Activated naive CD8-positive, alpha-beta T cell treated with anti-CD3 and anti-CD28 coated beads, Interleukin-2, amount 50 U/mL, for 24 hours (primary cell): ENCODE measurements around the gene BUD31.
A peak's percentile ranks its signal among the peaks of the same experiment; 100 is the strongest.
"Not testable (repeated sequence)": the region's sequence is repeated elsewhere in the genome, so short reads cannot be mapped to it uniquely, and the experiment has no call there.

Experiments used
- ATAC-seq: fragments of 150-1000 bp; cut with Tn5 transposase; one replicate; pipeline ENCODE4 v1.10.0; 2021
- DNase-seq: peaks from one replicate; pipeline ENCODE4 v3.0.0; 2021
- H3K27ac Mint-ChIP-seq: one replicate; pipeline ENCODE4 v1.8.0; 2021; ENCODE audit warnings: mild to moderate bottlenecking, mixed read lengths
- H3K27me3 Mint-ChIP-seq: one replicate; pipeline ENCODE4 v1.8.0; 2021; ENCODE audit warnings: mixed read lengths
- H3K36me3 Mint-ChIP-seq: one replicate; pipeline ENCODE4 v1.8.0; 2021; ENCODE audit warnings: low read depth, mixed read lengths
- H3K4me1 Mint-ChIP-seq: one replicate; pipeline ENCODE4 v1.8.0; 2021; ENCODE audit warnings: mixed read lengths
- H3K4me3 Mint-ChIP-seq: one replicate; pipeline ENCODE4 v1.8.0; 2021; ENCODE audit warnings: mild to moderate bottlenecking, moderate library complexity, mixed read lengths
- H3K9me3 Mint-ChIP-seq: one replicate; pipeline ENCODE4 v1.8.0; 2021; ENCODE audit warnings: mixed read lengths

The BUD31 gene

GRCh38 chr7:99374111-99375064 is 34.4 kb upstream of the BUD31 start, which contains the start of gene ARPC1B:
ARPC1B (plus strand) TSS chr7:99374730; CDS start chr7:99385715, 10,985 bp downstream.
- Mint-ChIP-seq H3K4me1 (peaks cover 50% of the 10 kb centered on the region), H3K36me3 (peaks cover 22% of the 10 kb centered on the region), H3K27ac (peak within 1 kb of the TSS; percentile 74), H3K9me3 (no peaks in the 10 kb centered on the region), H3K27me3 (no peaks in the 10 kb centered on the region), H3K4me3 (peak within 1 kb of the TSS; percentile 82)
- ATAC-seq: peak; percentile 63
- DNase-seq: peak; percentile 87

- Mint-ChIP-seq H3K36me3 (peaks cover 22% of the 10 kb centered on the region), H3K4me1 (peaks cover 53% of the 10 kb centered on the region)
These were observed 33.5 kb upstream of the BUD31 start for GRCh38 chr7:99375070-99375807.

DNA sequence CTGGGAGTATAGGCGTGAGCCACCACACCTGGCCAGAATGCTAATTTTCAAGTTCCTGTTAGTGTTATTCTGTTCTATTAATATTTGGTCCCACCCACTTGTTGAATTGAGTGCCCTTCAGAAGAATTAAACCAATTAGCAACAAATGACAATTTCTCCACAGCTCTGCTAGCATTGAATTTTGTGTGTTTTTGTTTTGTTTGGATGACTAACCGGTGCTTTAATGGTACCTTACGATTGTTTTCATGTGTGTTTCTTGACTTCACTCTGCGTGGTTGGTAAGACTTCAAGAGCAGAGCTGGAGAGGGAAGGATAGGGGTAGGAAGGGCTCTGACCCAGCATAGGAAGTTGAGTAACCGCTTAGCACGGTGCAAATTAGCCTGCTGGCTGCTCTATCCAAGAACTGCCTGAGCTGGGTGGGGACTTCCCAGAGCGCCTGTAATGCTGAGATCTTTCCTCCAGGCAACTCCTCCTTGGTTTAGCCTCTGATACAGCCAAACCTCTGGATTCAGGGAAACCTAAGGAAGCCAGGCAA is 29.7 kb upstream of the BUD31 start:
- no peaks in the 10 kb centered on the region for H3K9me3 Mint-ChIP-seq
- peaks cover 66% of the 10 kb centered on the region for H3K4me1 Mint-ChIP-seq
- H3K4me3 Mint-ChIP-seq: peak overlapping the region; percentile 78
- peaks cover 37% of the 10 kb centered on the region for H3K36me3 Mint-ChIP-seq
- H3K27ac Mint-ChIP-seq: peak overlapping the region; percentile 94
- DNase-seq (peak; percentile 54), ATAC-seq (peak; percentile 7)
- no peaks in the 10 kb centered on the region for H3K27me3 Mint-ChIP-seq

More at GRCh38 chr7:99375070-99375807, 33.5 kb upstream of the BUD31 start:
- DNase-seq (peak; percentile 69), ATAC-seq (peak; percentile 50)
- Mint-ChIP-seq H3K4me3 (peak overlapping the region; percentile 82), H3K27ac (peak overlapping the region; percentile 54), H3K9me3 (no peaks in the 10 kb centered on the region), H3K27me3 (no peaks in the 10 kb centered on the region)

DNA sequence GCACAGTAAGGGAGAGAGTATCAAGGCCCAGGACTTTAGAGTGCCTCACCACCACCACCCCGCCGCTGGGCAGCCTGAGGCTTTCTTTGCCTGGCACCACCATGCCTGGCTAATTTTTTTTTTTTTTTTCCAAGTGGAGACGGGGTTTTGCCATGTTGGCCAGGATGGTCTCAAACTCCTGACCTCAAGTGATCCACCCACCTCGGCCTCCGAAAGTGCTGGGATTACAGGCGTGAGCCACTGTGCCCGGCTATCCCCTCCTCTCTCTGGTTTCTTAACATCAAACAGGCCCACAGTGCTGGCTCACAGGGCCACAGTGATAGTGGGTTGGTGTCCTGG is 29.1 kb upstream of the BUD31 start:
- peak overlapping the region; percentile 78 for H3K4me3 Mint-ChIP-seq
- H3K36me3 Mint-ChIP-seq: peaks cover 37% of the 10 kb centered on the region
- not testable (repeated sequence) for DNase-seq, ATAC-seq, H3K27me3 Mint-ChIP-seq, H3K9me3 Mint-ChIP-seq
- H3K4me1 Mint-ChIP-seq: peaks cover 72% of the 10 kb centered on the region
- H3K27ac Mint-ChIP-seq: peak overlapping the region; percentile 94

GRCh38 chr7:99380032-99380822 is 28.5 kb upstream of the BUD31 start:
- Mint-ChIP-seq H3K36me3 (peaks cover 37% of the 10 kb centered on the region), H3K27ac (peak overlapping the region; percentile 94), H3K4me1 (peaks cover 74% of the 10 kb centered on the region), H3K4me3 (peak overlapping the region; percentile 78), H3K27me3 (no peaks in the 10 kb centered on the region), H3K9me3 (no peaks in the 10 kb centered on the region)
- DNase-seq (peak; percentile 65), ATAC-seq (peak; percentile 51)

GRCh38 chr7:99380823-99381663 is 27.7 kb upstream of the BUD31 start:
- ATAC-seq: peak; percentile 91
- peak overlapping the region; percentile 78 for H3K4me3 Mint-ChIP-seq

GRCh38 chr7:99381664-99382075 is 27.1 kb upstream of the BUD31 start:
- ATAC-seq (no peak), DNase-seq (no peak)
- H3K36me3 Mint-ChIP-seq: peaks cover 41% of the 10 kb centered on the region
- H3K27ac Mint-ChIP-seq: peak overlapping the region; percentile 94
- peaks cover 77% of the 10 kb centered on the region for H3K4me1 Mint-ChIP-seq
- no peaks in the 10 kb centered on the region for H3K9me3 Mint-ChIP-seq
- peak overlapping the region; percentile 78 for H3K4me3 Mint-ChIP-seq
- H3K27me3 Mint-ChIP-seq: no peaks in the 10 kb centered on the region

More at GRCh38 chr7:99380823-99381663, 27.7 kb upstream of the BUD31 start:
- Mint-ChIP-seq H3K36me3 (peaks cover 38% of the 10 kb centered on the region), H3K4me1 (peaks cover 77% of the 10 kb centered on the region), H3K9me3 (no peaks in the 10 kb centered on the region), H3K27me3 (no peaks in the 10 kb centered on the region), H3K27ac (peak overlapping the region; percentile 94)
- peak; percentile 86 for DNase-seq

GRCh38 chr7:99383203-99383602 is 25.6 kb upstream of the BUD31 start:
- Mint-ChIP-seq H3K9me3 (no peaks in the 10 kb centered on the region), H3K27ac (peak overlapping the region; percentile 78), H3K4me3 (no peak overlapping the region), H3K4me1 (peaks cover 61% of the 10 kb centered on the region), H3K27me3 (no peaks in the 10 kb centered on the region), H3K36me3 (peaks cover 38% of the 10 kb centered on the region)
- no peak for DNase-seq
- ATAC-seq: no peak

GRCh38 chr7:99383791-99384370 is 24.9 kb upstream of the BUD31 start:
- Mint-ChIP-seq H3K4me1 (peaks cover 56% of the 10 kb centered on the region), H3K4me3 (no peak overlapping the region), H3K9me3 (no peaks in the 10 kb centered on the region), H3K36me3 (peaks cover 39% of the 10 kb centered on the region), H3K27ac (peak overlapping the region; percentile 78), H3K27me3 (no peaks in the 10 kb centered on the region)
- ATAC-seq (no peak), DNase-seq (no peak)

GRCh38 chr7:99384523-99384922 is 24.2 kb upstream of the BUD31 start:
- ATAC-seq (no peak), DNase-seq (no peak)
- Mint-ChIP-seq H3K36me3 (peaks cover 40% of the 10 kb centered on the region), H3K27ac (peak overlapping the region; percentile 78), H3K9me3 (no peaks in the 10 kb centered on the region), H3K4me3 (no peak overlapping the region), H3K27me3 (no peaks in the 10 kb centered on the region), H3K4me1 (peaks cover 50% of the 10 kb centered on the region)

DNA sequence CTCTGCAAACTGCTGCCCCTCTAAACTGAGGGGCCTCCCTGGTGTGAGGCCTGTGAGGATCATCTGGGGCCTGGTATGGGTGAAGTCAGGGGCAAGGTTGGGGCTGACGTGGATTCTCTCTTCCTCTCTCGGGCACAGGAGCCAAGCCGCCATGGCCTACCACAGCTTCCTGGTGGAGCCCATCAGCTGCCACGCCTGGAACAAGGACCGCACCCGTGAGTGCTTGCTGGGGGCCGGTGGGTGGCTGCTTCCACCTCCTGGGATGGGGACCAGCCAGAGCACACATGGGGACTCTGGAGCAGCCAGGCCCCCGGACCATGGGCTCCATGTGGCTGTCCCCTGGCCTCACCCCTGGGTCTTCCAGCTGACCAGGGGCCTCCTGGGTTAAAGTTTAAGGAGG is 23.2 kb upstream of the BUD31 start:
- no peaks in the 10 kb centered on the region for H3K9me3 Mint-ChIP-seq
- H3K27me3 Mint-ChIP-seq: no peaks in the 10 kb centered on the region
- H3K36me3 Mint-ChIP-seq: peaks cover 40% of the 10 kb centered on the region
- H3K4me3 Mint-ChIP-seq: no peak overlapping the region
- peak overlapping the region; percentile 14 for H3K27ac Mint-ChIP-seq
- ATAC-seq: no peak
- DNase-seq: no peak
- peaks cover 40% of the 10 kb centered on the region for H3K4me1 Mint-ChIP-seq

DNA sequence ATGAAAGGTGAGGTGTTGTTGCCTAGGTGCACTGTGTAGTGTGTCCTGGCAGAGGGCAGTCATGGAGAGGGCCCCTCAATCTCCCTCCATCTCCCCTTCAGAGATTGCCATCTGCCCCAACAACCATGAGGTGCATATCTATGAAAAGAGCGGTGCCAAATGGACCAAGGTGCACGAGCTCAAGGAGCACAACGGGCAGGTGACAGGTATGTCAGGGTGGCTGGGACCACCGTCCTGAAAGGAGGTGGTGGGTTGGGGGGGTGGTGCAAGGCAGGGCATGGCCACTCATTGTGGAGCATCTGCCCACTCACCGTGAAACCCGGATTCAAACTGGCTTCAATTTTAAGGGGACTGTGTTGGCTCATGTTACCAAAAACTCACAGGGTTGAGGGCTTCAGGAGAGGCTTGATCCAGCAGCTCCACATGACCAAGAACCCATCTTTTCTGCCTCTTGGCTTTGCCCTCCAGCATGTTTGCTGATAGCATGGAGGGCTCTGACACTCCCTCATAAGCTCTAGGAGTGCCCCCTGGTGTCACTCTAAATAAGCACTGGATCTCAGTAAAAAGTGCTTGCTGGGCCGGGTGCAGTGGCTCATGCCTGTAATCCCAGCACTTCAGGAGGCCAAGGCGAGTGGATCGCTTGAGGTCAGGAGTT is 22.1 kb upstream of the BUD31 start:
- H3K27me3 Mint-ChIP-seq: no peaks in the 10 kb centered on the region
- ATAC-seq (peak; percentile 51), DNase-seq (no peak)
- no peak overlapping the region for H3K4me3 Mint-ChIP-seq
- H3K36me3 Mint-ChIP-seq: peaks cover 43% of the 10 kb centered on the region
- H3K9me3 Mint-ChIP-seq: no peaks in the 10 kb centered on the region
- H3K27ac Mint-ChIP-seq: peak overlapping the region; percentile 54
- peaks cover 32% of the 10 kb centered on the region for H3K4me1 Mint-ChIP-seq
